Measurements from ENCODE around the gene EVC.

The EVC gene

GRCh38 chr4:5710961-5711478, at the start of gene EVC:
Gene EVC (plus strand): TSS chr4:5711201. CDS start chr4:5711381, 180 bp downstream.
- TF ChIP-seq GATA3 (IDR thresholded peaks at IDR 0.05; ENCODE audit: low read depth, low read length) (no peak), GATA2 (IDR thresholded peaks at IDR 0.05; ENCODE audit: low read depth, low read length) (no peak)

GRCh38 chr4:5661237-5661636, 49.8 kb upstream of the EVC start:
- no peak for TF ChIP-seq GATA3 (IDR thresholded peaks at IDR 0.05; ENCODE audit: low read depth, low read length)
- no peak for TF ChIP-seq GATA2 (IDR thresholded peaks at IDR 0.05; ENCODE audit: low read depth, low read length)

- TF ChIP-seq GATA2 (IDR thresholded peaks at IDR 0.05; ENCODE audit: low read depth, low read length) (no peak), GATA3 (IDR thresholded peaks at IDR 0.05; ENCODE audit: low read depth, low read length) (no peak)
These were observed 48.4 kb upstream of the EVC start for GRCh38 chr4:5662555-5662954.

- TF ChIP-seq GATA3 (IDR thresholded peaks at IDR 0.05; ENCODE audit: low read depth, low read length) = no peak
These were observed 46.2 kb upstream of the EVC start for GRCh38 chr4:5664778-5665177.

GRCh38 chr4:5666741-5667140, 44.3 kb upstream of the EVC start:
- TF ChIP-seq GATA2 (IDR thresholded peaks at IDR 0.05; ENCODE audit: low read depth, low read length) (no peak), GATA3 (IDR thresholded peaks at IDR 0.05; ENCODE audit: low read depth, low read length) (no peak)

GRCh38 chr4:5676763-5677162, 34.2 kb upstream of the EVC start:
- TF ChIP-seq GATA2 (IDR thresholded peaks at IDR 0.05; ENCODE audit: low read depth, low read length) (no peak), GATA3 (IDR thresholded peaks at IDR 0.05; ENCODE audit: low read depth, low read length) (no peak)

GRCh38 chr4:5678977-5679376, 32.0 kb upstream of the EVC start:
- TF ChIP-seq GATA3 (IDR thresholded peaks at IDR 0.05; ENCODE audit: low read depth, low read length) = no peak

- TF ChIP-seq GATA2 (IDR thresholded peaks at IDR 0.05; ENCODE audit: low read depth, low read length) = no peak
- TF ChIP-seq GATA3 (IDR thresholded peaks at IDR 0.05; ENCODE audit: low read depth, low read length) = no peak
These were observed 27.4 kb upstream of the EVC start for GRCh38 chr4:5683566-5683965.

- no peak for TF ChIP-seq GATA3 (IDR thresholded peaks at IDR 0.05; ENCODE audit: low read depth, low read length)
- TF ChIP-seq GATA2 (IDR thresholded peaks at IDR 0.05; ENCODE audit: low read depth, low read length) = no peak
These were observed 25.7 kb upstream of the EVC start for GRCh38 chr4:5685296-5685695.

- TF ChIP-seq GATA2 (IDR thresholded peaks at IDR 0.05; ENCODE audit: low read depth, low read length) = no peak
- TF ChIP-seq GATA3 (IDR thresholded peaks at IDR 0.05; ENCODE audit: low read depth, low read length) = no peak
These were observed 24.7 kb upstream of the EVC start for GRCh38 chr4:5686338-5686737.

GRCh38 chr4:5689065-5689464, 21.9 kb upstream of the EVC start:
- TF ChIP-seq GATA2 (IDR thresholded peaks at IDR 0.05; ENCODE audit: low read depth, low read length) (no peak), GATA3 (IDR thresholded peaks at IDR 0.05; ENCODE audit: low read depth, low read length) (no peak)

GRCh38 chr4:5691491-5692132, 19.4 kb upstream of the EVC start:
- TF ChIP-seq GATA3 (IDR thresholded peaks at IDR 0.05; ENCODE audit: low read depth, low read length) (no peak), GATA2 (IDR thresholded peaks at IDR 0.05; ENCODE audit: low read depth, low read length) (no peak)

GRCh38 chr4:5693871-5694270, 17.1 kb upstream of the EVC start:
- TF ChIP-seq GATA2 (IDR thresholded peaks at IDR 0.05; ENCODE audit: low read depth, low read length) (no peak), GATA3 (IDR thresholded peaks at IDR 0.05; ENCODE audit: low read depth, low read length) (no peak)

- TF ChIP-seq GATA2 (IDR thresholded peaks at IDR 0.05; ENCODE audit: low read depth, low read length) (no peak), GATA3 (IDR thresholded peaks at IDR 0.05; ENCODE audit: low read depth, low read length) (no peak)
These were observed 14.7 kb upstream of the EVC start for GRCh38 chr4:5696341-5696740.

GRCh38 chr4:5700459-5700858, 10.5 kb upstream of the EVC start:
- no peak for TF ChIP-seq GATA2 (IDR thresholded peaks at IDR 0.05; ENCODE audit: low read depth, low read length)

- TF ChIP-seq GATA2 (IDR thresholded peaks at IDR 0.05; ENCODE audit: low read depth, low read length) (no peak), GATA3 (IDR thresholded peaks at IDR 0.05; ENCODE audit: low read depth, low read length) (no peak)
These were observed 9.0 kb upstream of the EVC start for GRCh38 chr4:5701971-5702370.

All from SH-SY5Y (cell line).